K562 (cell line): ENCODE results near the gene TRMT1. TPM values are rescaled to one million over a fixed set of nuclear protein-coding genes. Genes with fewer than 3 reads are reported as not detected.

Experiments
- ETV5 ChIP-seq: sonication (generic); formaldehyde crosslinking; IDR thresholded peaks from 2 replicates; pipeline ENCODE4 v1.4.0; 2020; ENCODE audit warnings: low read depth, mild to moderate bottlenecking, missing genetic modification reagents
- FOXA1 ChIP-seq: fragments of 450-650 bp; IDR thresholded peaks from 2 replicates; pipeline ENCODE4 v1.6.1; 2016; ENCODE audit warnings: mild to moderate bottlenecking, borderline replicate concordance
- LEF1 ChIP-seq: fragments of 450-650 bp; IDR thresholded peaks from 2 replicates; pipeline ENCODE4 v1.6.1; 2016; ENCODE audit warnings: mild to moderate bottlenecking
- MEF2A ChIP-seq: IDR thresholded peaks from 2 replicates; pipeline ENCODE4 v1.6.1; 2011; ENCODE audit warnings: low read depth, mild to moderate bottlenecking, low read length, moderate library complexity; ENCODE audit not compliant: control insufficient read depth
- NCOA1 ChIP-seq: fragments of 450-650 bp; IDR thresholded peaks from 2 replicates; pipeline ENCODE4 v1.6.1; 2016; ENCODE audit warnings: low read depth
- POLR2B ChIP-seq: fragments of 450-650 bp; IDR thresholded peaks from 2 replicates; pipeline ENCODE4 v1.6.1; 2018; ENCODE audit warnings: low read depth; ENCODE audit not compliant: partially characterized antibody
- SIN3A ChIP-seq, 2 experiments: fragments of 150-350 bp in 1 of 2; IDR thresholded peaks; 2 replicates each; pipeline ENCODE4 v1.6.1; 2011 to 2016; ENCODE audit warnings: borderline replicate concordance in 2 of 2, low read depth in 2 of 2, low read length in 2 of 2, mild to moderate bottlenecking in 2 of 2, moderate library complexity in 2 of 2; ENCODE audit not compliant: control insufficient read depth in 1 of 2
- ZBTB17 ChIP-seq: fragments of 450-650 bp; formaldehyde crosslinking; IDR thresholded peaks from 2 replicates; pipeline ENCODE4 v1.4.0; 2020; ENCODE audit warnings: mild to moderate bottlenecking
- ZNF561 ChIP-seq: fragments of 450-650 bp; formaldehyde crosslinking; conservative IDR thresholded peaks from 2 replicates; pipeline ENCODE4 v1.4.0; 2020; ENCODE audit warnings: mild to moderate bottlenecking, moderate library complexity
- polyA plus RNA-seq, 8 experiments: library from polyadenylated mRNA; depleted of rRNA in 4 of 8; stranded (reverse) in 5 of 8; unstranded in 3 of 8; fragments of >200 nt; fragmentation: Nextera tagmentation in 2 of 8; fragmentation: Illumina TruSeq in 1 of 8; extraction: Ambion mirVana in 2 of 8; extraction: Trizol in 1 of 8; gene quantifications; 2 replicates each; pipeline versions ENCODE4 v1.2.1 to v1.2.3, GENCODE V29; 2011 to 2014; ENCODE audit warnings: inconsistent platforms in 1 of 8, missing spikeins in 1 of 8
- total RNA-seq, 7 experiments: library from RNA; depleted of rRNA in 6 of 7; stranded (reverse); fragments of >200 nt in 6 of 7; fragmentation: Illumina TruSeq in 2 of 7; extraction: Trizol in 2 of 7; gene quantifications; 2 replicates each; pipeline versions ENCODE4 v1.2.1 to v1.2.3, GENCODE V29; 2011 to 2021; ENCODE audit warnings: low replicate concordance in 1 of 7
- TF ChIP-seq, protein P1 (sequence below): fragments of 200-600 bp; sonication (generic); IDR thresholded peaks from one replicate; pipeline ENCODE4 v1.6.1; 2012; ENCODE audit warnings: mild to moderate bottlenecking, low read depth, low read length, inconsistent platforms
- TF ChIP-seq, protein P2 (sequence below): fragments of 200-800 bp; sonication (Bioruptor generic); IDR thresholded peaks from 2 replicates; pipeline ENCODE4 v1.6.1; 2017; ENCODE audit warnings: missing genetic modification characterization, missing compliant biosample characterization
- TF ChIP-seq, protein P3 (sequence below): fragments of 250-450 bp; sonication (Bioruptor Pico); IDR thresholded peaks from 2 replicates; pipeline ENCODE4 v1.4.0; 2020; ENCODE audit warnings: mild to moderate bottlenecking, moderate library complexity

The TRMT1 gene
- total and polyA plus RNA-seq, 9 of the 15 experiments (the other 6 are each of a cell fraction or from before 2014, with no cell fraction given), result 5.8 to 158 (median 54.3) TPM

DNA sequence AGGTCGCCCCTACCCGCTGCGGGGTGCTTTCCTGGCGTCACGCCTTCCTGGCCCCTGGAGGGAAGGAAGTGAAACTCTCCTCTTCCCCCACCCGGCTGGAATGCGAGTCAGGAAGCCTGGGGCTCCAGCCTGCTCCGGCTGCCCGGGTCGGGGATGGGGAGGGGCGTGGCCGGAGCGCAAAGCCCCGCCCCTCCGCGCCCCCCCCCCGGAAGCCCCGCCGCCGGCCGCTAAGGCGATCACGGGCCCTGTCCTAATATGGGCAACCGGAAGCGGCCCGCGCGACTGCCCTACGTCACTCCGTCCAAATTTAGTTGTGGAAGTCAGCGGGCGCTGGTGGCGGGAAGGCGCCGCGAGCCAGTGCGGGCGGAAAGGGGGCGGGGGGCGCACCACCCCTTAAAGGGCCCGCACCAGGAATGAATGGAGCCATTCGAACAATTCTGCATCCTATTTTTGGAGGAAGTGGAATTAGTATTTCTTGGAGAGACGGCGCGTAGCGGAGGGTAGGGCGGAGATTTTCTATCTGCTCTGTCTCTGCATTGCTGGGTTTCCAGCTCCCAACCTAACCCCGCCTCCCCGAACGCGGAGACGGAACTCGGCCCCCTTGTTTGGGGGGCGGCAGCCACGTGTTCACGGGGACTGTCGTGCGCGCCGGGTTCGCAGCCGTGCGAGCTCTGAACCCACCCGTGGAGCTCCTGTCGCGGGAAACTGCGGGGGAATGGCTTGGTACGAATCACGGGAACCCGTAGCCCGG lies 35.2 kb upstream of the TRMT1 start (continued):
- TF ChIP-seq, protein P1, sequence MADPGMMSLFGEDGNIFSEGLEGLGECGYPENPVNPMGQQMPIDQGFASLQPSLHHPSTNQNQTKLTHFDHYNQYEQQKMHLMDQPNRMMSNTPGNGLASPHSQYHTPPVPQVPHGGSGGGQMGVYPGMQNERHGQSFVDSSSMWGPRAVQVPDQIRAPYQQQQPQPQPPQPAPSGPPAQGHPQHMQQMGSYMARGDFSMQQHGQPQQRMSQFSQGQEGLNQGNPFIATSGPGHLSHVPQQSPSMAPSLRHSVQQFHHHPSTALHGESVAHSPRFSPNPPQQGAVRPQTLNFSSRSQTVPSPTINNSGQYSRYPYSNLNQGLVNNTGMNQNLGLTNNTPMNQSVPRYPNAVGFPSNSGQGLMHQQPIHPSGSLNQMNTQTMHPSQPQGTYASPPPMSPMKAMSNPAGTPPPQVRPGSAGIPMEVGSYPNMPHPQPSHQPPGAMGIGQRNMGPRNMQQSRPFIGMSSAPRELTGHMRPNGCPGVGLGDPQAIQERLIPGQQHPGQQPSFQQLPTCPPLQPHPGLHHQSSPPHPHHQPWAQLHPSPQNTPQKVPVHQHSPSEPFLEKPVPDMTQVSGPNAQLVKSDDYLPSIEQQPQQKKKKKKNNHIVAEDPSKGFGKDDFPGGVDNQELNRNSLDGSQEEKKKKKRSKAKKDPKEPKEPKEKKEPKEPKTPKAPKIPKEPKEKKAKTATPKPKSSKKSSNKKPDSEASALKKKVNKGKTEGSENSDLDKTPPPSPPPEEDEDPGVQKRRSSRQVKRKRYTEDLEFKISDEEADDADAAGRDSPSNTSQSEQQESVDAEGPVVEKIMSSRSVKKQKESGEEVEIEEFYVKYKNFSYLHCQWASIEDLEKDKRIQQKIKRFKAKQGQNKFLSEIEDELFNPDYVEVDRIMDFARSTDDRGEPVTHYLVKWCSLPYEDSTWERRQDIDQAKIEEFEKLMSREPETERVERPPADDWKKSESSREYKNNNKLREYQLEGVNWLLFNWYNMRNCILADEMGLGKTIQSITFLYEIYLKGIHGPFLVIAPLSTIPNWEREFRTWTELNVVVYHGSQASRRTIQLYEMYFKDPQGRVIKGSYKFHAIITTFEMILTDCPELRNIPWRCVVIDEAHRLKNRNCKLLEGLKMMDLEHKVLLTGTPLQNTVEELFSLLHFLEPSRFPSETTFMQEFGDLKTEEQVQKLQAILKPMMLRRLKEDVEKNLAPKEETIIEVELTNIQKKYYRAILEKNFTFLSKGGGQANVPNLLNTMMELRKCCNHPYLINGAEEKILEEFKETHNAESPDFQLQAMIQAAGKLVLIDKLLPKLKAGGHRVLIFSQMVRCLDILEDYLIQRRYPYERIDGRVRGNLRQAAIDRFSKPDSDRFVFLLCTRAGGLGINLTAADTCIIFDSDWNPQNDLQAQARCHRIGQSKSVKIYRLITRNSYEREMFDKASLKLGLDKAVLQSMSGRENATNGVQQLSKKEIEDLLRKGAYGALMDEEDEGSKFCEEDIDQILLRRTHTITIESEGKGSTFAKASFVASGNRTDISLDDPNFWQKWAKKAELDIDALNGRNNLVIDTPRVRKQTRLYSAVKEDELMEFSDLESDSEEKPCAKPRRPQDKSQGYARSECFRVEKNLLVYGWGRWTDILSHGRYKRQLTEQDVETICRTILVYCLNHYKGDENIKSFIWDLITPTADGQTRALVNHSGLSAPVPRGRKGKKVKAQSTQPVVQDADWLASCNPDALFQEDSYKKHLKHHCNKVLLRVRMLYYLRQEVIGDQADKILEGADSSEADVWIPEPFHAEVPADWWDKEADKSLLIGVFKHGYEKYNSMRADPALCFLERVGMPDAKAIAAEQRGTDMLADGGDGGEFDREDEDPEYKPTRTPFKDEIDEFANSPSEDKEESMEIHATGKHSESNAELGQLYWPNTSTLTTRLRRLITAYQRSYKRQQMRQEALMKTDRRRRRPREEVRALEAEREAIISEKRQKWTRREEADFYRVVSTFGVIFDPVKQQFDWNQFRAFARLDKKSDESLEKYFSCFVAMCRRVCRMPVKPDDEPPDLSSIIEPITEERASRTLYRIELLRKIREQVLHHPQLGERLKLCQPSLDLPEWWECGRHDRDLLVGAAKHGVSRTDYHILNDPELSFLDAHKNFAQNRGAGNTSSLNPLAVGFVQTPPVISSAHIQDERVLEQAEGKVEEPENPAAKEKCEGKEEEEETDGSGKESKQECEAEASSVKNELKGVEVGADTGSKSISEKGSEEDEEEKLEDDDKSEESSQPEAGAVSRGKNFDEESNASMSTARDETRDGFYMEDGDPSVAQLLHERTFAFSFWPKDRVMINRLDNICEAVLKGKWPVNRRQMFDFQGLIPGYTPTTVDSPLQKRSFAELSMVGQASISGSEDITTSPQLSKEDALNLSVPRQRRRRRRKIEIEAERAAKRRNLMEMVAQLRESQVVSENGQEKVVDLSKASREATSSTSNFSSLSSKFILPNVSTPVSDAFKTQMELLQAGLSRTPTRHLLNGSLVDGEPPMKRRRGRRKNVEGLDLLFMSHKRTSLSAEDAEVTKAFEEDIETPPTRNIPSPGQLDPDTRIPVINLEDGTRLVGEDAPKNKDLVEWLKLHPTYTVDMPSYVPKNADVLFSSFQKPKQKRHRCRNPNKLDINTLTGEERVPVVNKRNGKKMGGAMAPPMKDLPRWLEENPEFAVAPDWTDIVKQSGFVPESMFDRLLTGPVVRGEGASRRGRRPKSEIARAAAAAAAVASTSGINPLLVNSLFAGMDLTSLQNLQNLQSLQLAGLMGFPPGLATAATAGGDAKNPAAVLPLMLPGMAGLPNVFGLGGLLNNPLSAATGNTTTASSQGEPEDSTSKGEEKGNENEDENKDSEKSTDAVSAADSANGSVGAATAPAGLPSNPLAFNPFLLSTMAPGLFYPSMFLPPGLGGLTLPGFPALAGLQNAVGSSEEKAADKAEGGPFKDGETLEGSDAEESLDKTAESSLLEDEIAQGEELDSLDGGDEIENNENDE, result no peak
- TF ChIP-seq, protein P2, sequence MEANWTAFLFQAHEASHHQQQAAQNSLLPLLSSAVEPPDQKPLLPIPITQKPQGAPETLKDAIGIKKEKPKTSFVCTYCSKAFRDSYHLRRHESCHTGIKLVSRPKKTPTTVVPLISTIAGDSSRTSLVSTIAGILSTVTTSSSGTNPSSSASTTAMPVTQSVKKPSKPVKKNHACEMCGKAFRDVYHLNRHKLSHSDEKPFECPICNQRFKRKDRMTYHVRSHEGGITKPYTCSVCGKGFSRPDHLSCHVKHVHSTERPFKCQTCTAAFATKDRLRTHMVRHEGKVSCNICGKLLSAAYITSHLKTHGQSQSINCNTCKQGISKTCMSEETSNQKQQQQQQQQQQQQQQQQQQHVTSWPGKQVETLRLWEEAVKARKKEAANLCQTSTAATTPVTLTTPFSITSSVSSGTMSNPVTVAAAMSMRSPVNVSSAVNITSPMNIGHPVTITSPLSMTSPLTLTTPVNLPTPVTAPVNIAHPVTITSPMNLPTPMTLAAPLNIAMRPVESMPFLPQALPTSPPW (CRISPR knock-in tag), result peak; percentile 98
- TF ChIP-seq, protein P3, sequence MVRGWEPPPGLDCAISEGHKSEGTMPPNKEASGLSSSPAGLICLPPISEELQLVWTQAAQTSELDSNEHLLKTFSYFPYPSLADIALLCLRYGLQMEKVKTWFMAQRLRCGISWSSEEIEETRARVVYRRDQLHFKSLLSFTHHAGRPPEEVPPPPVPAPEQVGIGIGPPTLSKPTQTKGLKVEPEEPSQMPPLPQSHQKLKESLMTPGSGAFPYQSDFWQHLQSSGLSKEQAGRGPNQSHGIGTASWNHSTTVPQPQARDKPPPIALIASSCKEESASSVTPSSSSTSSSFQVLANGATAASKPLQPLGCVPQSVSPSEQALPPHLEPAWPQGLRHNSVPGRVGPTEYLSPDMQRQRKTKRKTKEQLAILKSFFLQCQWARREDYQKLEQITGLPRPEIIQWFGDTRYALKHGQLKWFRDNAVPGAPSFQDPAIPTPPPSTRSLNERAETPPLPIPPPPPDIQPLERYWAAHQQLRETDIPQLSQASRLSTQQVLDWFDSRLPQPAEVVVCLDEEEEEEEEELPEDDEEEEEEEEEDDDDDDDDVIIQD (CRISPR knock-in tag), result no peak
- TF ChIP-seq LEF1 (no peak), ZNF561 (no peak), POLR2B (peak; percentile 83), FOXA1 (no peak), ZBTB17 (CRISPR knock-in tag) (0 out of 2 replicates have a peak, but pooled peaks have one; percentile 43), SIN3A (IDR thresholded peaks at IDR 0.05; ENCODE audit: borderline replicate concordance in 2 of 2, control insufficient read depth in 1 of 2, low read depth in 2 of 2, low read length in 2 of 2) (peak; percentile 57 to 85; a peak in 2 of 4 replicates), NCOA1 (no peak; the same call in 1 of the 2 replicates), ETV5 (CRISPR knock-in tag) (peak; percentile 92), MEF2A (peak; percentile 96)
